Sigmoid colon (tissue), 7 donors: ENCODE results near the gene SDR39U1. TPM values are rescaled to one million over a fixed set of nuclear protein-coding genes. Genes with fewer than 3 reads are reported as not detected.

Experiments
- DNase-seq: peaks from one replicate; pipeline ENCODE4 v3.0.0-alpha.2; 2019
- H3K27ac ChIP-seq, 4 donors: fragments of 200-600 bp; sonication (generic); one replicate each; pipeline ENCODE4 v1.5.1; 2016 to 2019; ENCODE audit warnings: mild to moderate bottlenecking in 1 of 4
- H3K27me3 ChIP-seq, 3 donors: fragments of 200-600 bp; sonication (generic); one replicate each; pipeline ENCODE4 v1.5.1; 2019; ENCODE audit warnings: mild to moderate bottlenecking in 1 of 3
- H3K36me3 ChIP-seq, 4 donors: fragments of 200-600 bp; sonication (generic); one replicate each; pipeline ENCODE4 v1.5.1; 2016 to 2019
- H3K4me1 ChIP-seq, 4 donors: fragments of 200-600 bp; sonication (generic); one replicate each; pipeline ENCODE4 v1.5.1; 2017 to 2019
- H3K4me3 ChIP-seq, 4 donors: fragments of 200-600 bp; sonication (generic); one replicate each; pipeline ENCODE4 v1.5.1; 2017 to 2019; ENCODE audit warnings: mild to moderate bottlenecking in 2 of 4, moderate library complexity in 1 of 4
- H3K9me3 ChIP-seq, 4 donors: fragments of 200-600 bp in 3 of 4; sonication (generic) in 3 of 4; one replicate each; pipeline versions ENCODE4 v1.5.1 to v1.6.1; 2013 to 2019
- CTCF ChIP-seq, 4 experiments: fragments of 450-650 bp in 3 of 4; fragments of 200-600 bp in 1 of 4; IDR thresholded peaks; one replicate each; pipeline ENCODE4 v1.5.1; 2016 to 2019; ENCODE audit warnings: antibody characterized with exemption in 4 of 4, mild to moderate bottlenecking in 3 of 4, moderate library complexity in 2 of 4
- EP300 ChIP-seq, 4 donors: sonication (generic); formaldehyde crosslinking; IDR thresholded peaks; one replicate each; pipeline ENCODE4 v1.6.1; 2017; ENCODE audit warnings: antibody characterized with exemption in 4 of 4
- POLR2A ChIP-seq, 2 donors: fragments of 450-650 bp; IDR thresholded peaks; one replicate each; pipeline ENCODE4 v1.6.1; 2016; ENCODE audit warnings: antibody characterized with exemption in 2 of 2, mild to moderate bottlenecking in 2 of 2, moderate library complexity in 2 of 2
- POLR2AphosphoS5 ChIP-seq, 4 donors: sonication (generic); formaldehyde crosslinking; IDR thresholded peaks; one replicate each; pipeline ENCODE4 v1.6.1; 2017; ENCODE audit warnings: antibody characterized with exemption in 4 of 4
- WGBS, 2 donors: extraction: QIAGEN DNeasy Blood & Tissue Kit; methylation state at CpG; one replicate each; pipeline ENCODE4 v1.1.7; 2013; 5-methylcytosine and 5-hydroxymethylcytosine counted together
- intact Hi-C: fragments of 100-400 bp; cut with DNase I; formaldehyde crosslinking; loops from one replicate; pipeline ENCODE4 v1.15.1; 2023
- polyA plus RNA-seq, 3 donors: library from polyadenylated mRNA; stranded (reverse); fragments of 200-250 nt; gene quantifications; one replicate each; pipeline ENCODE4 v1.2.3, GENCODE V29; 2013
- total RNA-seq, 4 donors: library from RNA; depleted of rRNA; stranded (reverse); fragments of >200 nt; gene quantifications; one replicate each; pipeline ENCODE4 v1.1.0, GENCODE V29; 2016
- donor health status: healthy with polysubstance abuse.
- donor health status: Bipolar disorder and iron deficiency.
- donor health status: healthy.

SDR39U1 gene
- total and polyA plus RNA-seq, 7 donors: 30.3 to 57.3 (median 35.4) TPM

GRCh38 chr14:24395609-24396582 lies 46.7 kb downstream of the SDR39U1 start:
- Histone ChIP-seq H3K27ac (no peak overlapping the region), H3K36me3 (no peaks in the 10 kb centered on the region), H3K9me3 (no peaks in the 10 kb centered on the region), H3K4me3 (no peak overlapping the region), H3K4me1 (peaks cover 0 to 30% (median 26%) of the 10 kb centered on the region in 4 donors), H3K27me3 (no peaks in the 10 kb centered on the region)
- TF ChIP-seq POLR2A (IDR thresholded peaks at IDR 0.05) (no peak), EP300 (IDR thresholded peaks at IDR 0.05) (no peak)
- intact Hi-C loops: no loop called here
- peak; percentile 50 for DNase-seq
- 72 to 86% methylated on average over 8 of the region's 8 CpGs for WGBS, 2 donors

GRCh38 chr14:24394275-24394674 lies 48.3 kb downstream of the SDR39U1 start:
- no peaks in the 10 kb centered on the region for H3K36me3 ChIP-seq
- WGBS, 2 donors: 24 to 50% methylated on average over 3 of the region's 3 CpGs
- no peak for TF ChIP-seq POLR2AphosphoS5 (IDR thresholded peaks at IDR 0.05)
- TF ChIP-seq POLR2A (IDR thresholded peaks at IDR 0.05): no peak
- no peak for TF ChIP-seq CTCF (IDR thresholded peaks at IDR 0.05)
- no peak for TF ChIP-seq EP300 (IDR thresholded peaks at IDR 0.05)
- H3K27me3 ChIP-seq: no peaks in the 10 kb centered on the region
- H3K4me1 ChIP-seq: peaks cover 0 to 16% (median 11%) of the 10 kb centered on the region in 4 donors
- intact Hi-C loops: no loop called here
- H3K9me3 ChIP-seq: no peaks in the 10 kb centered on the region
- H3K27ac ChIP-seq: no peak overlapping the region
- DNase-seq: no peak
- H3K4me3 ChIP-seq: no peak overlapping the region

- H3K27ac ChIP-seq: no peak overlapping the region
- TF ChIP-seq POLR2A (IDR thresholded peaks at IDR 0.05) (no peak), EP300 (IDR thresholded peaks at IDR 0.05) (no peak), POLR2AphosphoS5 (IDR thresholded peaks at IDR 0.05) (no peak), CTCF (IDR thresholded peaks at IDR 0.05) (no peak)
- no peaks in the 10 kb centered on the region for H3K9me3 ChIP-seq
- 16 to 59% methylated on average over 8 of the region's 8 CpGs for WGBS, 2 donors
- H3K27me3 ChIP-seq: no peaks in the 10 kb centered on the region
- intact Hi-C loops: no loop called here
- H3K4me1 ChIP-seq: no peaks in the 10 kb centered on the region
- no peak for DNase-seq
- H3K36me3 ChIP-seq: no peaks in the 10 kb centered on the region
- H3K4me3 ChIP-seq: no peak overlapping the region
These were observed 50.1 kb downstream of the SDR39U1 start for GRCh38 chr14:24392325-24393091.

- no peak for TF ChIP-seq POLR2A (IDR thresholded peaks at IDR 0.05)
- TF ChIP-seq EP300 (IDR thresholded peaks at IDR 0.05): no peak
- no peak for TF ChIP-seq POLR2AphosphoS5 (IDR thresholded peaks at IDR 0.05)
- Histone ChIP-seq H3K36me3 (no peaks in the 10 kb centered on the region), H3K9me3 (no peaks in the 10 kb centered on the region), H3K27ac (no peak overlapping the region), H3K4me1 (no peaks in the 10 kb centered on the region), H3K4me3 (no peak overlapping the region), H3K27me3 (no peaks in the 10 kb centered on the region)
- 45 to 54% methylated on average over 6 of the region's 6 CpGs for WGBS, 2 donors
- DNase-seq: no peak
- intact Hi-C loops: no loop called here
These were observed 51.7 kb downstream of the SDR39U1 start for GRCh38 chr14:24390701-24391468.

Other genes starting within 250 kb of the SDR39U1 start
- 10 to 100 TPM; 29.6 to 36.9 (median 34.7) TPM for gene TM9SF1, start 247.3 kb downstream of the SDR39U1 start, total RNA-seq
- gene TM9SF1, start 247.3 kb downstream of the SDR39U1 start, polyA plus RNA-seq: 10 to 100 TPM in 2 of 3 donors, 1 to 10 TPM in 1; 7.9 to 37.2 (median 10.8) TPM
- gene TSSK4, start 237.1 kb downstream of the SDR39U1 start, total RNA-seq: under 1 TPM in 1 of 4 donors, not detected in 3; 0.66 TPM
- gene TSSK4, start 237.1 kb downstream of the SDR39U1 start, polyA plus RNA-seq: under 1 TPM in 1 of 3 donors, not detected in 2; 0.22 TPM
- gene CHMP4A, start 229.3 kb downstream of the SDR39U1 start, total RNA-seq: 100 to 1,000 TPM in 2 of 4 donors, 10 to 100 TPM in 2; 65.6 to 149 (median 102) TPM
- gene CHMP4A, start 229.3 kb downstream of the SDR39U1 start, polyA plus RNA-seq: 100 to 1,000 TPM in 2 of 3 donors, 10 to 100 TPM in 1; 81.6 to 116 (median 109) TPM
- gene MDP1, start 226.7 kb downstream of the SDR39U1 start, total RNA-seq: 10 to 100 TPM; 22.4 to 31.7 (median 26.5) TPM
- gene MDP1, start 226.7 kb downstream of the SDR39U1 start, polyA plus RNA-seq: 10 to 100 TPM; 15.1 to 34.2 (median 28.8) TPM
- 100 to 1,000 TPM; 104 to 217 (median 189) TPM for gene NEDD8, start 210.4 kb downstream of the SDR39U1 start, total RNA-seq
- 100 to 1,000 TPM; 204 to 243 (median 221) TPM for gene NEDD8, start 210.4 kb downstream of the SDR39U1 start, polyA plus RNA-seq
- gene GMPR2, start 209.8 kb downstream of the SDR39U1 start, total RNA-seq: 10 to 100 TPM; 44.3 to 63.9 (median 48.3) TPM
- 10 to 100 TPM; 56.5 to 97.1 (median 58.9) TPM for gene GMPR2, start 209.8 kb downstream of the SDR39U1 start, polyA plus RNA-seq
- 10 to 100 TPM; 36.6 to 55.3 (median 50.1) TPM for gene TINF2, start 200.2 kb downstream of the SDR39U1 start, total RNA-seq
- 10 to 100 TPM; 41.4 to 54.1 (median 43.5) TPM for gene TINF2, start 200.2 kb downstream of the SDR39U1 start, polyA plus RNA-seq
- gene TGM1, start 179.6 kb downstream of the SDR39U1 start, total RNA-seq: 1 to 10 TPM in 2 of 4 donors, under 1 TPM in 1, not detected in 1; 0.33 to 1.1 (median 1.1) TPM
- 1 to 10 TPM in 1 of 3 donors, under 1 TPM in 2; 0.60 to 2.7 (median 0.69) TPM for gene TGM1, start 179.6 kb downstream of the SDR39U1 start, polyA plus RNA-seq
- 10 to 100 TPM; 14.0 to 25.2 (median 20.0) TPM for gene RABGGTA, start 171.2 kb downstream of the SDR39U1 start, total RNA-seq
- 10 to 100 TPM; 27.3 to 32.4 (median 31.9) TPM for gene RABGGTA, start 171.2 kb downstream of the SDR39U1 start, polyA plus RNA-seq
- 10 to 100 TPM; 13.9 to 34.6 (median 29.3) TPM for gene DHRS1, start 143.0 kb downstream of the SDR39U1 start, total RNA-seq
- gene DHRS1, start 143.0 kb downstream of the SDR39U1 start, polyA plus RNA-seq: 10 to 100 TPM; 39.6 to 56.6 (median 40.8) TPM
- 10 to 100 TPM; 12.8 to 16.8 (median 14.9) TPM for gene NOP9, start 142.9 kb downstream of the SDR39U1 start, total RNA-seq
- gene NOP9, start 142.9 kb downstream of the SDR39U1 start, polyA plus RNA-seq: 10 to 100 TPM in 2 of 3 donors, 1 to 10 TPM in 1; 7.8 to 29.0 (median 11.3) TPM
- gene CIDEB, start 134.8 kb downstream of the SDR39U1 start, total RNA-seq: 1 to 10 TPM; 4.7 to 9.5 (median 8.0) TPM
- 1 to 10 TPM; 7.2 to 8.6 (median 7.2) TPM for gene CIDEB, start 134.8 kb downstream of the SDR39U1 start, polyA plus RNA-seq
- 1 to 10 TPM; 2.5 to 5.5 (median 4.3) TPM for gene LTB4R2, start 132.6 kb downstream of the SDR39U1 start, total RNA-seq
- 1 to 10 TPM in 1 of 3 donors, under 1 TPM in 1, not detected in 1; under 0.01 to 3.9 TPM for gene LTB4R2, start 132.6 kb downstream of the SDR39U1 start, polyA plus RNA-seq
- gene LTB4R, start 131.3 kb downstream of the SDR39U1 start, total RNA-seq: 1 to 10 TPM; 2.1 to 4.2 (median 2.9) TPM
- 1 to 10 TPM in 2 of 3 donors, under 1 TPM in 1; 0.60 to 9.8 (median 2.1) TPM for gene LTB4R, start 131.3 kb downstream of the SDR39U1 start, polyA plus RNA-seq
- 10 to 100 TPM in 3 of 4 donors, 1 to 10 TPM in 1; 8.1 to 36.0 (median 17.7) TPM for gene ADCY4, start 107.7 kb downstream of the SDR39U1 start, total RNA-seq
- 10 to 100 TPM in 1 of 3 donors, 1 to 10 TPM in 2; 1.4 to 16.5 (median 2.4) TPM for gene ADCY4, start 107.7 kb downstream of the SDR39U1 start, polyA plus RNA-seq
- gene RIPK3, start 102.8 kb downstream of the SDR39U1 start, total RNA-seq: 10 to 100 TPM in 1 of 4 donors, 1 to 10 TPM in 3; 2.6 to 12.5 (median 3.7) TPM
- 10 to 100 TPM; 28.8 to 66.4 (median 43.5) TPM for gene RIPK3, start 102.8 kb downstream of the SDR39U1 start, polyA plus RNA-seq
- 100 to 1,000 TPM in 1 of 4 donors, 10 to 100 TPM in 3; 29.6 to 120 (median 67.3) TPM for gene NFATC4, start 74.6 kb downstream of the SDR39U1 start, total RNA-seq
- 10 to 100 TPM; 10.4 to 45.1 (median 15.6) TPM for gene NFATC4, start 74.6 kb downstream of the SDR39U1 start, polyA plus RNA-seq
- gene NYNRIN, start 43.8 kb downstream of the SDR39U1 start, total RNA-seq: 10 to 100 TPM in 1 of 4 donors, 1 to 10 TPM in 3; 6.8 to 17.4 (median 7.0) TPM
- 1 to 10 TPM in 1 of 3 donors, under 1 TPM in 2; 0.60 to 6.5 (median 0.92) TPM for gene NYNRIN, start 43.8 kb downstream of the SDR39U1 start, polyA plus RNA-seq
- gene CBLN3, start 13.1 kb downstream of the SDR39U1 start, total RNA-seq: 1 to 10 TPM; 1.4 to 8.9 (median 2.1) TPM
- 1 to 10 TPM in 2 of 3 donors, under 1 TPM in 1; 0.46 to 3.6 (median 1.2) TPM for gene CBLN3, start 13.1 kb downstream of the SDR39U1 start, polyA plus RNA-seq
- 10 to 100 TPM; 44.6 to 60.8 (median 50.6) TPM for gene KHNYN, start 12.8 kb downstream of the SDR39U1 start, total RNA-seq
- 10 to 100 TPM; 16.2 to 64.6 (median 36.1) TPM for gene KHNYN, start 12.8 kb downstream of the SDR39U1 start, polyA plus RNA-seq
- 1 to 10 TPM in 3 of 4 donors, not detected in 1; 1.2 to 3.3 (median 1.4) TPM for gene CMA1, start 65.5 kb upstream of the SDR39U1 start, total RNA-seq
- gene CMA1, start 65.5 kb upstream of the SDR39U1 start, polyA plus RNA-seq: 1 to 10 TPM in 1 of 3 donors, under 1 TPM in 1, not detected in 1; 0.52 to 1.2 TPM
- 1 to 10 TPM in 2 of 4 donors, under 1 TPM in 1, not detected in 1; 0.99 to 8.6 (median 4.1) TPM for gene CTSG, start 133.5 kb upstream of the SDR39U1 start, total RNA-seq
- 1 to 10 TPM in 1 of 3 donors, under 1 TPM in 1, not detected in 1; 0.67 to 3.0 TPM for gene CTSG, start 133.5 kb upstream of the SDR39U1 start, polyA plus RNA-seq
- gene GZMH, start 166.9 kb upstream of the SDR39U1 start, total RNA-seq: 1 to 10 TPM in 1 of 4 donors, not detected in 3; 2.5 TPM
- gene GZMH, start 166.9 kb upstream of the SDR39U1 start, polyA plus RNA-seq: 1 to 10 TPM in 1 of 3 donors, not detected in 2; 1.7 TPM
- gene GZMB, start 191.4 kb upstream of the SDR39U1 start, total RNA-seq: 1 to 10 TPM in 1 of 4 donors, not detected in 3; 1.5 TPM
- gene GZMB, start 191.4 kb upstream of the SDR39U1 start, polyA plus RNA-seq: 1 to 10 TPM in 2 of 3 donors, not detected in 1; 3.2 to 8.0 TPM